Neutrophil (primary cell): ENCODE data around the gene CYTL1.

ENCODE experiments used
- H3K27ac ChIP-seq: fragments of 200-600 bp; sonication (generic); 2 replicates; pipeline ENCODE4 v1.5.1; 2016; ENCODE audit warnings: mild to moderate bottlenecking, moderate library complexity
- H3K27me3 ChIP-seq: fragments of 200-600 bp; sonication (generic); 2 replicates; pipeline ENCODE4 v1.6.0; 2016; ENCODE audit warnings: mild to moderate bottlenecking
- H3K36me3 ChIP-seq: fragments of 200-600 bp; sonication (generic); 2 replicates; pipeline ENCODE4 v1.5.1; 2017
- H3K4me1 ChIP-seq, 2 experiments: fragments of 200-600 bp in 1 of 2; sonication (generic) in 1 of 2; 1 replicate in 1 of 2; 2 replicates in 1 of 2; pipeline versions ENCODE4 v1.5.1 to v1.6.1; 2013 to 2016; ENCODE audit warnings: low read depth in 1 of 2, low read length in 1 of 2, mild to moderate bottlenecking in 1 of 2, moderate library complexity in 1 of 2; ENCODE audit not compliant: control insufficient read depth in 1 of 2, insufficient read depth in 1 of 2
- H3K4me3 ChIP-seq, 2 experiments: fragments of 200-600 bp in 1 of 2; sonication (generic) in 1 of 2; 1 replicate in 1 of 2; 2 replicates in 1 of 2; pipeline ENCODE4 v1.5.1; 2013 to 2016; ENCODE audit warnings: low read depth in 1 of 2, low read length in 1 of 2, mild to moderate bottlenecking in 1 of 2, moderate library complexity in 1 of 2
- H3K9me3 ChIP-seq: fragments of 200-600 bp; sonication (generic); 2 replicates; pipeline ENCODE4 v1.5.1; 2016
- CTCF ChIP-seq: fragments of 200-600 bp; sonication (generic); IDR thresholded peaks from 2 replicates; pipeline ENCODE4 v1.5.1; 2016; ENCODE audit warnings: antibody characterized with exemption

The CYTL1 gene

GRCh38 chr4:4995908-4996265, 23.4 kb downstream of the CYTL1 start:
- TF ChIP-seq CTCF: no peak
- Histone ChIP-seq H3K27me3 (peaks cover 9% of the 10 kb centered on the region), H3K4me1 (peaks cover 0 to 3% of the 10 kb centered on the region in 2 experiments), H3K27ac (no peak overlapping the region), H3K36me3 (no peaks in the 10 kb centered on the region), H3K4me3 (no peak overlapping the region), H3K9me3 (no peaks in the 10 kb centered on the region)

GRCh38 chr4:4995103-4995907, 24.0 kb downstream of the CYTL1 start:
- Histone ChIP-seq H3K9me3 (no peaks in the 10 kb centered on the region), H3K27ac (no peak overlapping the region)
- TF ChIP-seq CTCF: peak; percentile 48

GRCh38 chr4:4994312-4995097, 24.8 kb downstream of the CYTL1 start:
- TF ChIP-seq CTCF: no peak
- Histone ChIP-seq H3K9me3 (no peaks in the 10 kb centered on the region), H3K27ac (no peak overlapping the region), H3K27me3 (peaks cover 9% of the 10 kb centered on the region), H3K36me3 (no peaks in the 10 kb centered on the region), H3K4me3 (no peak overlapping the region), H3K4me1 (peaks cover 0 to 3% of the 10 kb centered on the region in 2 experiments)

More at GRCh38 chr4:4995103-4995907, 24.0 kb downstream of the CYTL1 start:
- Histone ChIP-seq H3K4me1 (peaks cover 0 to 3% of the 10 kb centered on the region in 2 experiments), H3K36me3 (no peaks in the 10 kb centered on the region), H3K27me3 (peaks cover 9% of the 10 kb centered on the region), H3K4me3 (no peak overlapping the region)

GRCh38 chr4:4992833-4993232, 26.4 kb downstream of the CYTL1 start:
- H3K27me3 ChIP-seq: peaks cover 9% of the 10 kb centered on the region
- H3K36me3 ChIP-seq: no peaks in the 10 kb centered on the region
- H3K27ac ChIP-seq: no peak overlapping the region
- no peaks in the 10 kb centered on the region for H3K9me3 ChIP-seq
- no peak for TF ChIP-seq CTCF
- H3K4me3 ChIP-seq: no peak overlapping the region
- peaks cover 0 to 3% of the 10 kb centered on the region in 2 experiments for H3K4me1 ChIP-seq

- no peak for TF ChIP-seq CTCF
- no peaks in the 10 kb centered on the region for H3K9me3 ChIP-seq
- no peak overlapping the region for H3K4me3 ChIP-seq
- H3K27me3 ChIP-seq: peaks cover 9% of the 10 kb centered on the region
- no peaks in the 10 kb centered on the region for H3K36me3 ChIP-seq
- no peak overlapping the region for H3K27ac ChIP-seq
- peaks cover 0 to 3% of the 10 kb centered on the region in 2 experiments for H3K4me1 ChIP-seq
Measured at GRCh38 chr4:4991541-4992099, 27.6 kb downstream of the CYTL1 start.
